Natural killer cell treated with Interleukin-12 subunit alpha and Interleukin-12 subunit beta and Interleukin-15 and Interleukin-18, amount 100 ng/mL, for 72 hours (primary cell): ENCODE results near the gene GRN. TPM values are rescaled to one million over a fixed set of nuclear protein-coding genes. Genes with fewer than 3 reads are reported as not detected.

ENCODE experiments used
- ATAC-seq, 2 donors: fragments of 150-1000 bp; cut with Tn5 transposase in 1 of 2; sonication (Bioruptor Pico), chemical (Tn5 transposase) in 1 of 2; 2 replicates each; pipeline ENCODE4 v1.10.0; 2021
- DNase-seq: peaks from one replicate; pipeline ENCODE4 v3.0.0; 2022; ENCODE audit warnings: low spot score
- H3K27ac Mint-ChIP-seq, 2 donors: 1 replicate in 1 of 2; 2 replicates in 1 of 2; pipeline ENCODE4 v1.8.0; 2022; ENCODE audit warnings: mixed read lengths in 2 of 2, mild to moderate bottlenecking in 1 of 2, moderate library complexity in 1 of 2
- H3K27me3 Mint-ChIP-seq, 2 donors: 1 replicate in 1 of 2; 2 replicates in 1 of 2; pipeline ENCODE4 v1.8.0; 2022; ENCODE audit warnings: mixed read lengths in 2 of 2
- H3K36me3 Mint-ChIP-seq: one replicate; pipeline ENCODE4 v1.8.0; 2022; ENCODE audit warnings: mixed read lengths
- H3K4me1 Mint-ChIP-seq, 2 donors: 1 replicate in 1 of 2; 2 replicates in 1 of 2; pipeline ENCODE4 v1.8.0; 2022; ENCODE audit warnings: low read depth in 2 of 2, mixed read lengths in 2 of 2, mild to moderate bottlenecking in 1 of 2
- H3K4me3 Mint-ChIP-seq: one replicate; pipeline ENCODE4 v1.8.0; 2022; ENCODE audit warnings: mixed read lengths
- H3K9me3 Mint-ChIP-seq: 2 replicates; pipeline ENCODE4 v1.8.0; 2022; ENCODE audit warnings: mixed read lengths
- total RNA-seq, 2 donors: library from RNA; stranded (reverse); gene quantifications; one replicate each; pipeline ENCODE4 v1.2.3, GENCODE V29; 2022

GRN gene
- 10 to 100 TPM; 49.5 to 57.3 TPM for total RNA-seq

DNA sequence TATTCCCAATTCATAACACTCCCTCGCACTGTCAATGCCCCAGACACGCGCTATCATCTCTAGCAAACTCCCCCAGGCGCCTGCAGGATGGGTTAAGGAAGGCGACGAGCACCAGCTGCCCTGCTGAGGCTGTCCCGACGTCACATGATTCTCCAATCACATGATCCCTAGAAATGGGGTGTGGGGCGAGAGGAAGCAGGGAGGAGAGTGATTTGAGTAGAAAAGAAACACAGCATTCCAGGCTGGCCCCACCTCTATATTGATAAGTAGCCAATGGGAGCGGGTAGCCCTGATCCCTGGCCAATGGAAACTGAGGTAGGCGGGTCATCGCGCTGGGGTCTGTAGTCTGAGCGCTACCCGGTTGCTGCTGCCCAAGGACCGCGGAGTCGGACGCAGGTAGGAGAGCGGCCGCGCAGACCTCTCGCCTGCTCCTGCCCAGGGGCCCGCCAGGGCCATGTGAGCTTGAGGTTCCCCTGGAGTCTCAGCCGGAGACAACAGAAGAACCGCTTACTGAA is at the start of gene GRN:
GRN (plus strand) TSS at position 364 of the 515 bp plus-strand sequence. CDS start 3,863 bp downstream, outside the sequence.
- H3K4me1 Mint-ChIP-seq, result peaks cover 29% of the 10 kb centered on the region in 2 donors
- DNase-seq, result peak; percentile 90
- peak within 1 kb of the TSS; percentile 92 for H3K4me3 Mint-ChIP-seq
- peak; percentile 96 for ATAC-seq
- H3K27ac Mint-ChIP-seq, result peak within 1 kb of the TSS; percentile 62 to 82
- H3K9me3 Mint-ChIP-seq, result no peaks in the 10 kb centered on the region
- no peaks in the 10 kb centered on the region for H3K36me3 Mint-ChIP-seq
- H3K27me3 Mint-ChIP-seq, result peaks cover 14 to 23% of the 10 kb centered on the region in 2 donors

DNA sequence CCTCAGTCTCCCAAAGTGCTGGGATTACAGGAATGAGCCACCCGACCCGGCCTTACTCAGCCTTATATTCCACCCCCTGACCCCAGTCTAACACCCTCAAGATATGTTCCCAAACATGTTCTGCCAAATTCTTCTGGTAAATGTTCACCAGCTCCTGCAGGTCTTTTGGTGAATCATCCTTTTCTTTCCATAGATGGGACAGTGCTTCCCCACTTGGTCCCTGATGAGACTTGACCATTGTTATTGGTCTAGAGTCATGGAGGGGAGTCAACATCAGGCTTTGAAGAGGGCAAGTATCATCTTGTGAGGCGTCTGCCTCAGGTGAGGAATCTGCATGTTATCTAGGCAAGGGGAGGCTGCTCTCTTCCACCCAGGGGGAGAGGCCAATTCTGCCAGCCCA is 47.1 kb upstream of the GRN start:
- no peak for ATAC-seq
- Mint-ChIP-seq H3K4me1 (peaks cover 0 to 2% of the 10 kb centered on the region in 2 donors), H3K4me3 (no peak overlapping the region), H3K36me3 (no peaks in the 10 kb centered on the region), H3K9me3 (no peaks in the 10 kb centered on the region), H3K27me3 (peaks cover 6 to 10% of the 10 kb centered on the region in 2 donors), H3K27ac (no peak overlapping the region)
- DNase-seq, result no peak

- no peak for DNase-seq
- Mint-ChIP-seq H3K27ac (no peak overlapping the region), H3K4me3 (no peak overlapping the region), H3K36me3 (no peaks in the 10 kb centered on the region), H3K27me3 (peaks cover 22 to 24% of the 10 kb centered on the region in 2 donors), H3K9me3 (no peaks in the 10 kb centered on the region), H3K4me1 (peaks cover 12 to 15% of the 10 kb centered on the region in 2 donors)
- no peak for ATAC-seq
These were observed 40.5 kb upstream of the GRN start for GRCh38 chr17:44304651-44305050.

- no peak overlapping the region for H3K27ac Mint-ChIP-seq
- ATAC-seq (no peak), DNase-seq (no peak)
- peak overlapping the region; percentile 44 for H3K4me3 Mint-ChIP-seq
- no peaks in the 10 kb centered on the region for H3K9me3 Mint-ChIP-seq
- peaks cover 16 to 20% of the 10 kb centered on the region in 2 donors for H3K4me1 Mint-ChIP-seq
- H3K27me3 Mint-ChIP-seq, result peaks cover 22 to 23% of the 10 kb centered on the region in 2 donors
- no peaks in the 10 kb centered on the region for H3K36me3 Mint-ChIP-seq
These were observed 37.5 kb upstream of the GRN start for GRCh38 chr17:44307387-44308186.

GRCh38 chr17:44308320-44308818 is 36.7 kb upstream of the GRN start, which contains the start of gene RUNDC3A:
TSS of gene RUNDC3A (plus strand) at chr17:44308601. CDS start at chr17:44308833, 232 bp downstream.
- Mint-ChIP-seq H3K9me3 (no peaks in the 10 kb centered on the region), H3K4me3 (peak within 1 kb of the TSS; percentile 44)
- peak; percentile 90 to 95 for ATAC-seq

DNA sequence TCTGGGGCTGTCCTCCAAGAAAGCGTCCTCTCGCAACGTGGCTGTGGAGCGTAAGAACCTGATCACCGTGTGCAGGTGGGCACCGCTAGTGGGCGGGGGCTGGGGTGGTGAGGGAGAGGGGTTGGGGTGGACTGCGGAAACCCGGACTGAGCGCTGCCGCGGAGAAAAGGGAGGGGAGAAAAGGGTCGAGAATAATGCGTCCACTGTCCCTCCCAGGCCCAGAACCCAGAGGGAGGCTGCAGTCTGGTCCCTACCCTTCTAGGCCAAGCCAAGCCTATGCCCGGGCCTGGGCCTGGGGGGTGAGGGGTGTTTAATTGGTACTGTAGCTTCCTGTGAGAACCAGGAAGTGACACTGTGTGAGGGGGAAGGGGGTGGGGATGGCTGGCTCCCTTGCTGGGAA is 36.2 kb upstream of the GRN start:
- Mint-ChIP-seq H3K4me1 (peaks cover 16 to 18% of the 10 kb centered on the region in 2 donors), H3K4me3 (no peak overlapping the region), H3K27ac (no peak overlapping the region), H3K27me3 (peaks cover 24 to 26% of the 10 kb centered on the region in 2 donors), H3K9me3 (no peaks in the 10 kb centered on the region), H3K36me3 (no peaks in the 10 kb centered on the region)
- DNase-seq (no peak), ATAC-seq (no peak)

More at GRCh38 chr17:44308320-44308818, 36.7 kb upstream of the GRN start, which contains the start of gene RUNDC3A:
- H3K27me3 Mint-ChIP-seq, result peaks cover 22 to 23% of the 10 kb centered on the region in 2 donors
- H3K36me3 Mint-ChIP-seq, result no peaks in the 10 kb centered on the region
- no peak within 1 kb of the TSS for H3K27ac Mint-ChIP-seq
- peak; percentile 81 for DNase-seq
- H3K4me1 Mint-ChIP-seq, result peaks cover 16 to 20% of the 10 kb centered on the region in 2 donors

- Mint-ChIP-seq H3K27me3 (peaks cover 26 to 32% of the 10 kb centered on the region in 2 donors), H3K4me3 (peak overlapping the region; percentile 50), H3K36me3 (no peaks in the 10 kb centered on the region), H3K9me3 (no peaks in the 10 kb centered on the region), H3K4me1 (peaks cover 13 to 15% of the 10 kb centered on the region in 2 donors), H3K27ac (no peak overlapping the region)
- ATAC-seq (no peak), DNase-seq (no peak)
These were observed 35.6 kb upstream of the GRN start for GRCh38 chr17:44309472-44309871.

DNA sequence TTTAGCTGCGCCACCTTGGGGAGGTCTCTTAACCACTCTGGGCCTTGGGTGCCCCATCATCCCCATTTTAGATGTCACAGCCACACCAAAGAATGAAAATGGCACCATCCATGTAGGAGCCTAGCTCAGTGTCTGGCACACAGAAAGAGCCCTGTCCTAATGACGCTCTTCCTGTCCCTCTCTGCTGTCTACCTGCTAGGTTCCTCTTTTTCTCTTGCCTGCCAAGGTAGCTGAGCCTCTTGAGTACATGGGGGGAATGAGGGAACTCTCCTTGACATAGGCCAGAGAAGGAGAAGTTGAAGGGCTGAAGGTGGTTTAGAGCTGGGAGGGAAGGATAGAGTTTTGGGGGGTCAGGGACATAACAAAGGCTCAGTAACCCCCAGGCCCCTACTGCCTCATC is 34.9 kb upstream of the GRN start:
- H3K27ac Mint-ChIP-seq, result no peak overlapping the region
- no peaks in the 10 kb centered on the region for H3K9me3 Mint-ChIP-seq
- H3K36me3 Mint-ChIP-seq, result no peaks in the 10 kb centered on the region
- peak overlapping the region; percentile 50 for H3K4me3 Mint-ChIP-seq
- DNase-seq (no peak), ATAC-seq (no peak)
- peaks cover 13 to 15% of the 10 kb centered on the region in 2 donors for H3K4me1 Mint-ChIP-seq
- peaks cover 21 to 25% of the 10 kb centered on the region in 2 donors for H3K27me3 Mint-ChIP-seq

- Mint-ChIP-seq H3K27me3 (peaks cover 26 to 30% of the 10 kb centered on the region in 2 donors), H3K27ac (no peak overlapping the region), H3K4me3 (no peak overlapping the region), H3K36me3 (no peaks in the 10 kb centered on the region), H3K4me1 (peaks cover 17 to 21% of the 10 kb centered on the region in 2 donors), H3K9me3 (no peaks in the 10 kb centered on the region)
- DNase-seq (no peak), ATAC-seq (no peak)
These were observed 34.3 kb upstream of the GRN start for GRCh38 chr17:44310609-44311376.

DNA sequence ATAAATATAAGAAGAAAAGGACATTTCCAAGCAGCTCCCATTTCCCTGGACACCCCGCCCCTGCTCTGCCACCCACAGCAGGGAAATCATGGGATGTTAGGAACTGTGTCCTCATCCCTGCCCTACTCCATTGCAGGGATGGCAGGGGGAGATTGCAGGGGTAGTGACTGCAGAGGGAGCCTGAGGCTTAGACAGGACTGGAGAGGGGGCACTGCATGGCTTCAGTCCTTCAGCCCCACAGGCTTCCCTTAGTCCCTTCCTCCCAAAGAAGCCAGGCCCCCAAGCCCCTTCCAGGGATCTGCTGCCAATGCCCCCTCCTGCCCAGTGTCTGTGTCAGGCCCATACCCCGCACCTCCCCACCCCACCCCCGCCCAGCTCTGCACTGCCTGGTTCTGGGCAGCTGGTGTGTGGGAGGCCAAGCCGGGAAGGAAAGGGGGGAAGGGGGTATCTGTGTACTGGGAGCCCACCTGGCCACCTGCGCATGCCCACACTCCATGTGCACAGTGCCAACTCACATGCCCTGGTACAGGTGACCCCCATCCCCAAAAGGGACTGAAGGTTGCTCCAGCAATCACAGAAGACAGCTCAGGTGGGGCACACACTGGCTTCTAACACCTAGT is 33.4 kb upstream of the GRN start:
- DNase-seq (no peak), ATAC-seq (no peak)
- no peak overlapping the region for H3K4me3 Mint-ChIP-seq
- H3K9me3 Mint-ChIP-seq, result no peaks in the 10 kb centered on the region
- H3K27ac Mint-ChIP-seq, result no peak overlapping the region
- peaks cover 31% of the 10 kb centered on the region in 2 donors for H3K27me3 Mint-ChIP-seq
- no peaks in the 10 kb centered on the region for H3K36me3 Mint-ChIP-seq
- peaks cover 22 to 23% of the 10 kb centered on the region in 2 donors for H3K4me1 Mint-ChIP-seq

GRCh38 chr17:44312396-44313104 is 32.6 kb upstream of the GRN start:
- no peak overlapping the region for H3K4me3 Mint-ChIP-seq
- no peak for ATAC-seq
- no peak for DNase-seq
- peaks cover 19 to 21% of the 10 kb centered on the region in 2 donors for H3K4me1 Mint-ChIP-seq
- H3K27me3 Mint-ChIP-seq, result peaks cover 29% of the 10 kb centered on the region in 2 donors
- no peak overlapping the region for H3K27ac Mint-ChIP-seq
- H3K9me3 Mint-ChIP-seq, result no peaks in the 10 kb centered on the region
- H3K36me3 Mint-ChIP-seq, result no peaks in the 10 kb centered on the region

- DNase-seq, result no peak
These were observed 31.1 kb upstream of the GRN start for GRCh38 chr17:44314031-44314430.

GRCh38 chr17:44314524-44314868 is 30.6 kb upstream of the GRN start:
- H3K4me1 Mint-ChIP-seq, result peaks cover 21% of the 10 kb centered on the region in 2 donors
- no peaks in the 10 kb centered on the region for H3K9me3 Mint-ChIP-seq
- no peak for ATAC-seq
- no peak overlapping the region for H3K27ac Mint-ChIP-seq
- H3K27me3 Mint-ChIP-seq, result peaks cover 30 to 31% of the 10 kb centered on the region in 2 donors
- no peak overlapping the region for H3K4me3 Mint-ChIP-seq
- peaks cover 3% of the 10 kb centered on the region for H3K36me3 Mint-ChIP-seq
- no peak for DNase-seq

More at GRCh38 chr17:44314031-44314430, 31.1 kb upstream of the GRN start:
- no peaks in the 10 kb centered on the region for H3K36me3 Mint-ChIP-seq
- H3K4me3 Mint-ChIP-seq, result no peak overlapping the region
- H3K9me3 Mint-ChIP-seq, result no peaks in the 10 kb centered on the region
- no peak overlapping the region for H3K27ac Mint-ChIP-seq
- ATAC-seq, result no peak
- peaks cover 21 to 22% of the 10 kb centered on the region in 2 donors for H3K4me1 Mint-ChIP-seq
- H3K27me3 Mint-ChIP-seq, result peaks cover 30 to 31% of the 10 kb centered on the region in 2 donors
